HL-60 (cell line): Measurements from ENCODE around the gene LBX1.

Source experiments
- DNase-seq, 2 experiments: peaks; one replicate each; pipeline ENCODE4 v3.0.0-alpha.2; 2010 to 2020; ENCODE audit warnings: low read depth in 1 of 2, low spot score in 1 of 2
- H3K27ac ChIP-seq: fragments of 250-450 bp; sonication (Bioruptor Pico); replicated peaks from 2 replicates; pipeline ENCODE4 v1.5.1; 2020; ENCODE audit warnings: mild to moderate bottlenecking, moderate library complexity
- H3K27me3 ChIP-seq: fragments of 250-450 bp; sonication (Bioruptor Pico); 2 replicates; pipeline ENCODE4 v1.5.1; 2021; ENCODE audit warnings: mild to moderate bottlenecking, moderate library complexity; ENCODE audit not compliant: insufficient read depth, poor library complexity, severe bottlenecking
- H3K4me3 ChIP-seq: replicated peaks from 2 replicates; pipeline ENCODE4 v1.5.1; 2011; ENCODE audit warnings: mild to moderate bottlenecking, control low read depth, low read length; ENCODE audit not compliant: insufficient read depth
- CTCF ChIP-seq: IDR thresholded peaks from one replicate; pipeline ENCODE4 v1.5.1; 2011; ENCODE audit warnings: low read length, control low read depth, inconsistent platforms; ENCODE audit not compliant: insufficient read depth
- GABPA ChIP-seq: IDR thresholded peaks from 2 replicates; pipeline ENCODE4 v1.6.1; 2012; ENCODE audit warnings: low read depth
- POLR2AphosphoS5 ChIP-seq: IDR thresholded peaks from 2 replicates; pipeline ENCODE4 v1.6.1; 2012; ENCODE audit warnings: low read depth
- REST ChIP-seq: IDR thresholded peaks from 2 replicates; pipeline ENCODE4 v1.6.1; 2012; ENCODE audit warnings: low read depth; ENCODE audit not compliant: insufficient replicate concordance
- SPI1 ChIP-seq: IDR thresholded peaks from 2 replicates; pipeline ENCODE4 v1.6.1; 2012; ENCODE audit warnings: low read depth, mild to moderate bottlenecking, borderline replicate concordance

The LBX1 gene

GRCh38 chr10:101257491-101257890 is 28.2 kb upstream of the LBX1 start:
- Histone ChIP-seq H3K27ac (no peak overlapping the region), H3K4me3 (no peak overlapping the region), H3K27me3 (peaks cover 10% of the 10 kb centered on the region)
- no peak for TF ChIP-seq CTCF
- TF ChIP-seq POLR2AphosphoS5: no peak
- no peak for TF ChIP-seq SPI1
- no peak for TF ChIP-seq GABPA
- TF ChIP-seq REST: no peak
- DNase-seq: no peak

- TF ChIP-seq CTCF: no peak
- no peak for TF ChIP-seq POLR2AphosphoS5
- no peak for TF ChIP-seq GABPA
- TF ChIP-seq REST: no peak
- no peak for TF ChIP-seq SPI1
- H3K27ac ChIP-seq: no peak overlapping the region
- no peak for DNase-seq
- peaks cover 10% of the 10 kb centered on the region for H3K27me3 ChIP-seq
- no peak overlapping the region for H3K4me3 ChIP-seq
Observed at GRCh38 chr10:101257084-101257483, 27.8 kb upstream of the LBX1 start.

GRCh38 chr10:101256387-101256786 is 27.1 kb upstream of the LBX1 start:
- peaks cover 10% of the 10 kb centered on the region for H3K27me3 ChIP-seq
- no peak overlapping the region for H3K4me3 ChIP-seq
- TF ChIP-seq GABPA: no peak
- no peak for TF ChIP-seq SPI1
- no peak for TF ChIP-seq POLR2AphosphoS5
- TF ChIP-seq REST: no peak
- no peak for TF ChIP-seq CTCF
- no peak overlapping the region for H3K27ac ChIP-seq
- no peak for DNase-seq
